Stimulated activated CD4-positive, alpha-beta T cell treated with anti-CD3 and anti-CD28 coated beads, Interleukin-1b, Interleukin-23, amount 100 ng/mL, for 24 hours (primary cell): Measurements from ENCODE around the gene GAA.
"Not testable (repeated sequence)": the region's sequence is repeated elsewhere in the genome, so short reads cannot be mapped to it uniquely, and the experiment has no call there.

Experiments
- DNase-seq, 4 experiments: peaks; one replicate each; pipeline ENCODE4 v3.0.0-alpha.2; 2020; ENCODE audit warnings: low read depth in 4 of 4, low spot score in 1 of 4

Gene GAA

GRCh38 chr17:80141463-80142165, 40.2 kb downstream of the GAA start:
- DNase-seq: no peak

- no peak for DNase-seq
Measured at GRCh38 chr17:80142929-80143328, 41.5 kb downstream of the GAA start.

- DNase-seq: no peak
Measured at GRCh38 chr17:80145076-80146075, 44.0 kb downstream of the GAA start.

- DNase-seq: no peak
Measured at GRCh38 chr17:80146121-80147034, 45.0 kb downstream of the GAA start.

GRCh38 chr17:80147035-80147822, 45.8 kb downstream of the GAA start, which contains the start of gene EIF4A3:
TSS of gene EIF4A3 (minus strand) at chr17:80147128. CDS start at chr17:80146961, 167 bp downstream.
- peak; percentile 83 to 96 (median 88) for DNase-seq

GRCh38 chr17:80151333-80151732, 50.0 kb downstream of the GAA start:
- DNase-seq: no peak

GRCh38 chr17:80152081-80152702, 50.8 kb downstream of the GAA start:
- DNase-seq: no peak

GRCh38 chr17:80153004-80153403, 51.6 kb downstream of the GAA start:
- no peak for DNase-seq

GRCh38 chr17:80154166-80154565, 52.8 kb downstream of the GAA start:
- DNase-seq: no peak

- DNase-seq: not testable (repeated sequence)
Measured at GRCh38 chr17:80155600-80155999, 54.2 kb downstream of the GAA start.

GRCh38 chr17:80158846-80159245, 57.5 kb downstream of the GAA start:
- no peak for DNase-seq

- DNase-seq: no peak
Measured at GRCh38 chr17:80160536-80160935, 59.2 kb downstream of the GAA start.

GRCh38 chr17:80163336-80163735, 62.0 kb downstream of the GAA start:
- DNase-seq: no peak

- DNase-seq: no peak
Measured at GRCh38 chr17:80164185-80164584, 62.8 kb downstream of the GAA start.

- DNase-seq: no peak
Measured at GRCh38 chr17:80166446-80166845, 65.1 kb downstream of the GAA start.

GRCh38 chr17:80168371-80168770, 67.0 kb downstream of the GAA start:
- DNase-seq: no peak

GRCh38 chr17:80169107-80169506, 67.7 kb downstream of the GAA start:
- no peak for DNase-seq
